HEK293 (cell line): ENCODE data around the gene MMP15.

Source experiments
- CTCF ChIA-PET: fragments of 350-600 bp; formaldehyde crosslinking; extraction: SDS; loops from one replicate; lab custom pipeline; 2021; ENCODE audit warnings: antibody characterized with exemption; lab: Yijun Ruan, JAX
- POLR2A ChIA-PET: fragments of 300-600 bp; formaldehyde crosslinking; extraction: SDS; loops from one replicate; lab custom pipeline; 2020; ENCODE audit warnings: antibody characterized with exemption, inconsistent platforms; lab: Yijun Ruan, JAX
- H3K27ac ChIP-seq: fragments of 200-500 bp; sonication (Bioruptor generic); 2 replicates; pipeline ENCODE4 v1.5.1; 2014; ENCODE audit warnings: low read depth, low read length, control low read depth, inconsistent platforms; ENCODE audit errors: extremely low read depth
- H3K36me3 ChIP-seq, 2 experiments: fragments of 200-500 bp in 1 of 2; sonication (Bioruptor generic) in 1 of 2; 1 replicate in 1 of 2; 2 replicates in 1 of 2; pipeline ENCODE4 v1.5.1; 2014 to 2017; ENCODE audit warnings: inconsistent platforms in 2 of 2, low read length in 2 of 2; ENCODE audit not compliant: control insufficient read depth in 2 of 2, insufficient read depth in 1 of 2
- H3K4me1 ChIP-seq: fragments of 200-500 bp; sonication (Bioruptor generic); 2 replicates; pipeline ENCODE4 v1.5.1; 2014; ENCODE audit warnings: mild to moderate bottlenecking, low read length, inconsistent platforms; ENCODE audit not compliant: control insufficient read depth, insufficient read depth
- H3K4me3 ChIP-seq: 2 replicates; pipeline ENCODE4 v1.5.1; 2011; ENCODE audit warnings: low read depth, mild to moderate bottlenecking, control low read depth, low read length, moderate library complexity
- H3K9me3 ChIP-seq: fragments of 200-500 bp; sonication (Bioruptor generic); 2 replicates; pipeline ENCODE4 v1.5.1; 2014; ENCODE audit warnings: low read depth, low read length, inconsistent platforms; ENCODE audit not compliant: control insufficient read depth, insufficient read depth
- BCL11A ChIP-seq: fragments of 450-650 bp; formaldehyde crosslinking; IDR thresholded peaks from 2 replicates; pipeline ENCODE4 v1.5.1; 2016; ENCODE audit warnings: low read depth, missing biosample characterization, missing genetic modification characterization
- EGR2 ChIP-seq: fragments of 450-650 bp; formaldehyde crosslinking; IDR thresholded peaks from 2 replicates; pipeline ENCODE4 v1.5.1; 2016; ENCODE audit warnings: low read depth, missing biosample characterization, missing genetic modification characterization
- GFI1B ChIP-seq: fragments of 450-650 bp; formaldehyde crosslinking; IDR thresholded peaks from 2 replicates; pipeline ENCODE4 v1.5.1; 2016; ENCODE audit warnings: missing biosample characterization, missing genetic modification characterization
- KLF1 ChIP-seq: fragments of 450-650 bp; formaldehyde crosslinking; IDR thresholded peaks from 2 replicates; pipeline ENCODE4 v1.5.1; 2016; ENCODE audit warnings: missing biosample characterization, missing genetic modification characterization
- KLF10 ChIP-seq: fragments of 450-650 bp; IDR thresholded peaks from 2 replicates; pipeline ENCODE4 v1.5.1; 2018; ENCODE audit warnings: missing biosample characterization, mild to moderate bottlenecking, missing genetic modification characterization
- OSR2 ChIP-seq: fragments of 450-650 bp; formaldehyde crosslinking; IDR thresholded peaks from 2 replicates; pipeline ENCODE4 v1.5.1; 2016; ENCODE audit warnings: missing biosample characterization, missing genetic modification characterization
- SP3 ChIP-seq: fragments of 450-650 bp; formaldehyde crosslinking; IDR thresholded peaks from 2 replicates; pipeline ENCODE4 v1.5.1; 2016; ENCODE audit warnings: missing biosample characterization, missing genetic modification characterization
- TRIM28 ChIP-seq: IDR thresholded peaks from 2 replicates; pipeline ENCODE4 v1.6.1; 2011; ENCODE audit warnings: low read length, control low read depth, borderline replicate concordance
- ZBTB7A ChIP-seq: fragments of 450-650 bp; formaldehyde crosslinking; IDR thresholded peaks from 2 replicates; pipeline ENCODE4 v1.5.1; 2016; ENCODE audit warnings: low read depth, missing biosample characterization, missing genetic modification characterization
- ZFP37 ChIP-seq: fragments of 450-650 bp; formaldehyde crosslinking; IDR thresholded peaks from 2 replicates; pipeline ENCODE4 v1.5.1; 2016; ENCODE audit warnings: missing biosample characterization, missing genetic modification characterization
- ZNF121 ChIP-seq: fragments of 450-650 bp; formaldehyde crosslinking; IDR thresholded peaks from 2 replicates; pipeline ENCODE4 v1.5.1; 2016; ENCODE audit warnings: missing biosample characterization, missing genetic modification characterization
- ZNF146 ChIP-seq: fragments of 450-650 bp; formaldehyde crosslinking; IDR thresholded peaks from 2 replicates; pipeline ENCODE4 v1.5.1; 2016; ENCODE audit warnings: missing biosample characterization, missing genetic modification characterization
- ZNF184 ChIP-seq: fragments of 450-650 bp; IDR thresholded peaks from 2 replicates; pipeline ENCODE4 v1.5.1; 2018; ENCODE audit warnings: missing biosample characterization, mild to moderate bottlenecking, missing genetic modification characterization
- ZNF426 ChIP-seq: fragments of 450-650 bp; formaldehyde crosslinking; IDR thresholded peaks from 2 replicates; pipeline ENCODE4 v1.5.1; 2017; ENCODE audit warnings: missing biosample characterization, missing genetic modification characterization, mild to moderate bottlenecking, inconsistent platforms, moderate library complexity
- ZNF530 ChIP-seq: fragments of 450-650 bp; formaldehyde crosslinking; IDR thresholded peaks from 2 replicates; pipeline ENCODE4 v1.5.1; 2016; ENCODE audit warnings: low read depth, missing biosample characterization, missing genetic modification characterization
- ZNF561 ChIP-seq: fragments of 450-650 bp; IDR thresholded peaks from 2 replicates; pipeline ENCODE4 v1.5.1; 2018; ENCODE audit warnings: missing biosample characterization, missing genetic modification characterization, borderline replicate concordance
- ZNF585B ChIP-seq: fragments of 450-650 bp; formaldehyde crosslinking; IDR thresholded peaks from 2 replicates; pipeline ENCODE4 v1.5.1; 2016; ENCODE audit warnings: missing biosample characterization, missing genetic modification characterization
- ZNF610 ChIP-seq: fragments of 450-650 bp; formaldehyde crosslinking; IDR thresholded peaks from 2 replicates; pipeline ENCODE4 v1.5.1; 2016; ENCODE audit warnings: missing biosample characterization, missing genetic modification characterization, borderline replicate concordance
- ZNF624 ChIP-seq: fragments of 450-650 bp; formaldehyde crosslinking; IDR thresholded peaks from 2 replicates; pipeline ENCODE4 v1.5.1; 2017; ENCODE audit warnings: missing biosample characterization, missing genetic modification characterization
- ZSCAN23 ChIP-seq: fragments of 450-650 bp; formaldehyde crosslinking; IDR thresholded peaks from 2 replicates; pipeline ENCODE4 v1.5.1; 2016; ENCODE audit warnings: missing biosample characterization, missing genetic modification characterization
- TF ChIP-seq, protein P1 (sequence below): fragments of 450-650 bp; formaldehyde crosslinking; IDR thresholded peaks from 2 replicates; pipeline ENCODE4 v1.5.1; 2017; ENCODE audit warnings: missing biosample characterization, missing genetic modification characterization
- TF ChIP-seq, protein P2 (sequence below): fragments of 450-650 bp; formaldehyde crosslinking; IDR thresholded peaks from 2 replicates; pipeline ENCODE4 v1.5.1; 2016; ENCODE audit warnings: missing biosample characterization, missing genetic modification characterization
- TF ChIP-seq, protein P3 (sequence below): fragments of 450-650 bp; formaldehyde crosslinking; IDR thresholded peaks from 2 replicates; pipeline ENCODE4 v1.5.1; 2016; ENCODE audit warnings: missing biosample characterization, missing genetic modification characterization, low read depth
- TF ChIP-seq, protein P4 (sequence below): fragments of 450-650 bp; formaldehyde crosslinking; IDR thresholded peaks from 2 replicates; pipeline ENCODE4 v1.5.1; 2016; ENCODE audit warnings: missing biosample characterization, missing genetic modification characterization
- TF ChIP-seq, protein P5 (sequence below): fragments of 450-650 bp; formaldehyde crosslinking; IDR thresholded peaks from 2 replicates; pipeline ENCODE4 v1.5.1; 2016; ENCODE audit warnings: missing biosample characterization, missing genetic modification characterization

The MMP15 gene

GRCh38 chr16:58024486-58025350, 836 bp upstream of the MMP15 start:
- TF ChIP-seq KLF1 (tag by site-specific recombination) (peak; percentile 47), ZNF624 (no peak)
- Histone ChIP-seq H3K4me3 (no peak overlapping the region; the same call in 1 of the 2 replicates), H3K4me1 (peaks cover 16% of the 10 kb centered on the region), H3K36me3 (peaks cover 0 to 16% of the 10 kb centered on the region in 2 experiments; a peak in 1 of 3 replicates), H3K27ac (peak overlapping the region; percentile 29; the same call in 1 of the 2 replicates), H3K9me3 (no peaks in the 10 kb centered on the region)
- ChIA-PET POLR2A (interaction anchor here (0.6 to 7.9 kb wide), 6 partner anchors 12 to 290 kb away, joined by 3 to 51 read pairs (median 4); partner anchors contain the start of genes CFAP20 and KATNB1), CTCF (interaction anchor here (0.6 to 4.1 kb wide), 5 partner anchors 8 to 103 kb away, joined by 3 to 41 read pairs (median 5); no protein-coding TSS in a partner anchor)

- Histone ChIP-seq H3K9me3 (no peaks in the 10 kb centered on the region), H3K4me3 (peak overlapping the region; percentile 63), H3K27ac (peak overlapping the region; percentile 68; the same call in 1 of the 2 replicates), H3K36me3 (peaks cover 0 to 3% of the 10 kb centered on the region in 2 experiments; a peak in 1 of 3 replicates), H3K4me1 (peaks cover 16% of the 10 kb centered on the region)
- ChIA-PET CTCF (interaction anchor here (0.7 to 1.0 kb wide), 4 partner anchors 87 to 103 kb away, joined by 3 to 5 read pairs (median 3); partner anchors contain the start of gene CFAP20), POLR2A (interaction anchor here (1.6 to 7.9 kb wide), 2 partner anchors 96 to 103 kb away, joined by 10 to 51 read pairs; partner anchors contain the start of gene CFAP20)
- TF ChIP-seq ZFP37 (tag by site-specific recombination) (no peak), ZNF146 (tag by site-specific recombination) (no peak), ZNF610 (no peak), ZNF585B (tag by site-specific recombination) (no peak), SP3 (tag by site-specific recombination) (no peak), ZNF184 (tag by site-specific recombination) (no peak), TRIM28 (no peak), ZNF530 (no peak), ZBTB7A (tag by site-specific recombination) (peak; percentile 75; the same call in 1 of the 2 replicates), OSR2 (tag by site-specific recombination) (0 out of 2 replicates have a peak, but pooled peaks have one; percentile 14), ZNF121 (tag by site-specific recombination) (no peak), EGR2 (tag by site-specific recombination) (no peak), KLF10 (tag by site-specific recombination) (no peak), ZNF426 (no peak), GFI1B (tag by site-specific recombination) (no peak), ZNF561 (no peak), ZSCAN23 (tag by site-specific recombination) (no peak), BCL11A (tag by site-specific recombination) (no peak)
- TF ChIP-seq, protein P1, sequence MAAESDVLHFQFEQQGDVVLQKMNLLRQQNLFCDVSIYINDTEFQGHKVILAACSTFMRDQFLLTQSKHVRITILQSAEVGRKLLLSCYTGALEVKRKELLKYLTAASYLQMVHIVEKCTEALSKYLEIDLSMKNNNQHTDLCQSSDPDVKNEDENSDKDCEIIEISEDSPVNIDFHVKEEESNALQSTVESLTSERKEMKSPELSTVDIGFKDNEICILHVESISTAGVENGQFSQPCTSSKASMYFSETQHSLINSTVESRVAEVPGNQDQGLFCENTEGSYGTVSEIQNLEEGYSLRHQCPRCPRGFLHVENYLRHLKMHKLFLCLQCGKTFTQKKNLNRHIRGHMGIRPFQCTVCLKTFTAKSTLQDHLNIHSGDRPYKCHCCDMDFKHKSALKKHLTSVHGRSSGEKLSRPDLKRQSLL (tag by site-specific recombination): peak; percentile 56; the same call in 1 of the 2 replicates
- TF ChIP-seq, protein P2, sequence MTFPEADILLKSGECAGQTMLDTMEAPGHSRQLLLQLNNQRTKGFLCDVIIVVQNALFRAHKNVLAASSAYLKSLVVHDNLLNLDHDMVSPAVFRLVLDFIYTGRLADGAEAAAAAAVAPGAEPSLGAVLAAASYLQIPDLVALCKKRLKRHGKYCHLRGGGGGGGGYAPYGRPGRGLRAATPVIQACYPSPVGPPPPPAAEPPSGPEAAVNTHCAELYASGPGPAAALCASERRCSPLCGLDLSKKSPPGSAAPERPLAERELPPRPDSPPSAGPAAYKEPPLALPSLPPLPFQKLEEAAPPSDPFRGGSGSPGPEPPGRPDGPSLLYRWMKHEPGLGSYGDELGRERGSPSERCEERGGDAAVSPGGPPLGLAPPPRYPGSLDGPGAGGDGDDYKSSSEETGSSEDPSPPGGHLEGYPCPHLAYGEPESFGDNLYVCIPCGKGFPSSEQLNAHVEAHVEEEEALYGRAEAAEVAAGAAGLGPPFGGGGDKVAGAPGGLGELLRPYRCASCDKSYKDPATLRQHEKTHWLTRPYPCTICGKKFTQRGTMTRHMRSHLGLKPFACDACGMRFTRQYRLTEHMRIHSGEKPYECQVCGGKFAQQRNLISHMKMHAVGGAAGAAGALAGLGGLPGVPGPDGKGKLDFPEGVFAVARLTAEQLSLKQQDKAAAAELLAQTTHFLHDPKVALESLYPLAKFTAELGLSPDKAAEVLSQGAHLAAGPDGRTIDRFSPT: no peak
- TF ChIP-seq, protein P3, sequence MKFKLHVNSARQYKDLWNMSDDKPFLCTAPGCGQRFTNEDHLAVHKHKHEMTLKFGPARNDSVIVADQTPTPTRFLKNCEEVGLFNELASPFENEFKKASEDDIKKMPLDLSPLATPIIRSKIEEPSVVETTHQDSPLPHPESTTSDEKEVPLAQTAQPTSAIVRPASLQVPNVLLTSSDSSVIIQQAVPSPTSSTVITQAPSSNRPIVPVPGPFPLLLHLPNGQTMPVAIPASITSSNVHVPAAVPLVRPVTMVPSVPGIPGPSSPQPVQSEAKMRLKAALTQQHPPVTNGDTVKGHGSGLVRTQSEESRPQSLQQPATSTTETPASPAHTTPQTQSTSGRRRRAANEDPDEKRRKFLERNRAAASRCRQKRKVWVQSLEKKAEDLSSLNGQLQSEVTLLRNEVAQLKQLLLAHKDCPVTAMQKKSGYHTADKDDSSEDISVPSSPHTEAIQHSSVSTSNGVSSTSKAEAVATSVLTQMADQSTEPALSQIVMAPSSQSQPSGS: no peak
- TF ChIP-seq, protein P4, sequence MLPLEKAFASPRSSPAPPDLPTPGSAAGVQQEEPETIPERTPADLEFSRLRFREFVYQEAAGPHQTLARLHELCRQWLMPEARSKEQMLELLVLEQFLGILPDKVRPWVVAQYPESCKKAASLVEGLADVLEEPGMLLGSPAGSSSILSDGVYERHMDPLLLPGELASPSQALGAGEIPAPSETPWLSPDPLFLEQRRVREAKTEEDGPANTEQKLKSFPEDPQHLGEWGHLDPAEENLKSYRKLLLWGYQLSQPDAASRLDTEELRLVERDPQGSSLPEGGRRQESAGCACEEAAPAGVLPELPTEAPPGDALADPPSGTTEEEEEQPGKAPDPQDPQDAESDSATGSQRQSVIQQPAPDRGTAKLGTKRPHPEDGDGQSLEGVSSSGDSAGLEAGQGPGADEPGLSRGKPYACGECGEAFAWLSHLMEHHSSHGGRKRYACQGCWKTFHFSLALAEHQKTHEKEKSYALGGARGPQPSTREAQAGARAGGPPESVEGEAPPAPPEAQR (tag by site-specific recombination): no peak
- TF ChIP-seq, protein P5, sequence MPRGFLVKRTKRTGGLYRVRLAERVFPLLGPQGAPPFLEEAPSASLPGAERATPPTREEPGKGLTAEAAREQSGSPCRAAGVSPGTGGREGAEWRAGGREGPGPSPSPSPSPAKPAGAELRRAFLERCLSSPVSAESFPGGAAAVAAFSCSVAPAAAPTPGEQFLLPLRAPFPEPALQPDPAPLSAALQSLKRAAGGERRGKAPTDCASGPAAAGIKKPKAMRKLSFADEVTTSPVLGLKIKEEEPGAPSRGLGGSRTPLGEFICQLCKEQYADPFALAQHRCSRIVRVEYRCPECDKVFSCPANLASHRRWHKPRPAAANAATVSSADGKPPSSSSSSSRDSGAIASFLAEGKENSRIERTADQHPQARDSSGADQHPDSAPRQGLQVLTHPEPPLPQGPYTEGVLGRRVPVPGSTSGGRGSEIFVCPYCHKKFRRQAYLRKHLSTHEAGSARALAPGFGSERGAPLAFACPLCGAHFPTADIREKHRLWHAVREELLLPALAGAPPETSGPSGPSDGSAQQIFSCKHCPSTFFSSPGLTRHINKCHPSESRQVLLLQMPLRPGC (tag by site-specific recombination): no peak
Observed at GRCh38 chr16:58026139-58026704, 668 bp downstream of the MMP15 start.
